GM21367 (cell line): ENCODE data around the gene CASK.
"Not testable (repeated sequence)": the region's sequence is repeated elsewhere in the genome, so short reads cannot be mapped to it uniquely, and the experiment has no call there.

Source experiments
- ATAC-seq: cut with Tn5 transposase; IDR thresholded peaks from one replicate; pipeline ENCODE4 v1.9.1; 2021; ENCODE audit not compliant: unreplicated experiment

The CASK gene

DNA sequence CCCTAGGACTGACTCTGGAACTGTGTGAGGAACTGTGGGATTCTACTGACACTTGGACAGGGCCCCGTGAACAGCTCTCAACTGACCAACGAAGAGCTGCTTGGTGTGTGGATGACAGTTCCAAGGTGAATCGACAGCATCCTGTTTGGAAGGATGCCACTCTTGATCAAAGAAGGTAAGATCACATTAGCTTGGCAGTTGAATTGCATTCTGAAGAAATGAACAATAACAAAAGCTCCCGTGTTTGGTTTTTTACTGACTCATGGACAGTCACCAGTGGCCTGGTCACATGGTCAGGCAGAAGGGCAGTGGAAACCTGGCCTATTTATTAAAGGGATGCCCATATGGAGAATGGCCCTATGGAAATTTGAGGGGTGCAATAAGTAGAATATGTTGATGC, 267.7 kb downstream of the CASK start:
- no peak for ATAC-seq

DNA sequence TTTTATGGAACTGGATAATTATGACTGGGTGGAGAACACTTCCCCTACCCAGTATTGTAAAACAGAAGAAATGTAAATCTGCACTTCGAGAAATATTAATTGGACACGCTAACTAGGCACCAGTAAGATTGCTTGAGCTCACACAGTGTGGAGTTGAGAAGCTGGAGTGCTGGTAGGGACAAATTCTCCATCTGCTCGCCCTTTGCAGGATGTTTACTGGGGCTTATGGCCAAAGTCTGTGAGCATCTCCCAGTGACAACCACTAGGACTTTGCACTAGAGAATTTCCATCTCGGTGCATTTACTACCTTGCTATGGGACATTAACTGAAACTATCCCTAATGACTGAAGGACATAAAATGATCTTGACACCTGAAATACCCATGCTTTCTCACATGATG, 268.3 kb downstream of the CASK start:
- no peak for ATAC-seq

- no peak for ATAC-seq
These were observed 270.2 kb downstream of the CASK start for GRCh38 chrX:41653125-41653524.

GRCh38 chrX:41646201-41646600, 277.2 kb downstream of the CASK start:
- not testable (repeated sequence) for ATAC-seq

- ATAC-seq, result no peak
These were observed 289.1 kb downstream of the CASK start for GRCh38 chrX:41634284-41634683.

GRCh38 chrX:41630091-41630490, 293.3 kb downstream of the CASK start:
- no peak for ATAC-seq

DNA sequence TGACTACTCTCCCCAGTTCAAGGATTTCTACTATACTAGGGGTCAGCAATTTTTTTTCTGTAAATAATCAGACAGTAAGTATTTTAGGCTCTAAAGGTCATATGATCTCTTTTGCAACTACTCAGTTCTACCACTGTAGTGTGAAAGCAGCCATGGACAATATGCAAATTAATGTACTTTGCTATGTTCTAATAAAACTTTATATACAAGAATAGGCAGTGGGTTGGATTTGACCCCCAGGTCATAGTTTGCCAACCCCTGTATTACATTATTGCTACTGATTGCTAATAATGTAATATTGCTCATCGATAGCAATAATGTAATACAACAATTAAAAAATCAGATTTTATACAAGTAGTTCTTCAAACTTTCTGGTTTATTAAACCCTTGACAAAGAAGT, 293.8 kb downstream of the CASK start:
- ATAC-seq, result no peak

DNA sequence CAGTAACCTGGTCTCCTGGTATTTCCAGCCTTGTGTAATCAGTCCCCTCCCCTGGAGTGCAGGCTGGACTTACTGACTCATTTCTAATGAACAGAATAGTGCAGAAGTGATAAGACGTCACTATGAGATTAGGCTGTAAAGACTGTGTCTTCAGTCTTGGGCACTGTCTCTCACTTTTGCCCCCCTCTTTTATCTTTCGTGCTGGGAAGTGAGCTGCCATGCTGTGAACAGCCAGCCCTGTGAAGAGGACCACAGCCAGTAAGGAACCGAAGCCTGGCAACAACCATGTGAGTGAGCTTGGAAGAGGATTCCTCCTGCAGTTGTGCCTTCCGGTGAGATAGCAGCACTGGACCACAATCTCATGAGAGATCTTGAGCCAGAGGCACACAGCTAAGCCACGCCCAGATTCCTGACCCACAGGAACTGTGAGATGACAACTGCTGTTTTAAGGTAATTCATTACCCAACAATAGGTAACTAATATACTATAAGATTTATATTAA, 302.1 kb downstream of the CASK start:
- ATAC-seq, result no peak

- ATAC-seq, result no peak
These were observed 304.1 kb downstream of the CASK start for GRCh38 chrX:41619221-41619620.

DNA sequence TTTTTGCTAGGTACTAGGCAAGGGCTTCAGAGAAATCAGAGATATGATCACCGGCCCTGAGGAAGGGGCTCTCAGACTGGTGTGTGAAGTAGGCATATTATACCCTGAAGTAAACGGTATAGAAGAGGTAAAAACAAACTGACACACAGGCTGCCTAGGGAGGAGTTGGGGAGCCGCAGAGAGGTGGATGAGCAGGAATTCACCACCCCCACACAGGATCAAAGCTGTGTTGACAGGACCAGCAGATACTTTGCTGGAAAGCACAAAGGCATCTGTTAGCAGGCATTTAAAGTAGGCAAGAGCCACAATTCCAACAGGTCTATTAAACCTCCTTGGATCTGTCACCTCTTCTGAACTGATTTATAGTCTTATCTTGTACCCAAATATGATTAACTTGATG, 306.4 kb downstream of the CASK start:
- ATAC-seq, result no peak

- ATAC-seq, result no peak
These were observed 307.1 kb downstream of the CASK start for GRCh38 chrX:41616255-41616654.

- no peak for ATAC-seq
These were observed 315.1 kb downstream of the CASK start for GRCh38 chrX:41608244-41608643.

- no peak for ATAC-seq
These were observed 316.0 kb downstream of the CASK start for GRCh38 chrX:41607264-41607832.

- ATAC-seq, result not testable (repeated sequence)
These were observed 317.3 kb downstream of the CASK start for GRCh38 chrX:41606057-41606456.

GRCh38 chrX:41604766-41605543, 318.4 kb downstream of the CASK start:
- ATAC-seq, result no peak

GRCh38 chrX:41604177-41604576, 319.2 kb downstream of the CASK start:
- ATAC-seq, result no peak

- ATAC-seq, result no peak
These were observed 319.8 kb downstream of the CASK start for GRCh38 chrX:41603596-41603995.

DNA sequence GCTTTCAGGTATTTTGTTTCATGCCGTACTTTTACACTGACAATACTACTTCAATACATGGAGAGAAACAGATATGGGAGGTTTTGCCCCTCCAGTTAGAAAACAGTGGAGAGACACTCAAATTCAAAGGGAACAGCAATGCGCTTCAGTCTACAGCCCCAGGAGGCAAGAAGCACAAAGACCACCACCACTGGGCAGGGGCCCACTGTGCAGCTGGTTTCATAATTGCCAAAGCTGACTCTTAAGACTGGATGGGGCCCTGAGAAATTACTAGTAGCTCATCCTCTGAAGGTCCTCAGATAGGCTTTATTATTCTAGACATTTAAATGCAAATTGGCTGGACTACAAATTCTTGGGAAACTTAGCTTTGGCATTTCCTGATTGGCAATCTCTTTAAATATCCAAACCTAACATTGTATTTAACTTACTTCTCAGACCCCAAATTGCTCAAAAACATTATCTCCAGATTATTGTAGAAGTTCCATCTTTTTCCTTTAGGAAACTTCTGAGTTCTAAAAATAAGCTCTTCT, 320.5 kb downstream of the CASK start:
- no peak for ATAC-seq

- no peak for ATAC-seq
These were observed 323.1 kb downstream of the CASK start for GRCh38 chrX:41600291-41600690.

GRCh38 chrX:41599507-41599906, 323.8 kb downstream of the CASK start:
- ATAC-seq, result no peak

GRCh38 chrX:41596596-41596995, 326.8 kb downstream of the CASK start:
- ATAC-seq, result peak; percentile 91

- ATAC-seq, result no peak
These were observed 328.7 kb downstream of the CASK start for GRCh38 chrX:41594634-41595033.
